ENCODE measurements around the gene ZNF582. TPM values are rescaled to one million over a fixed set of nuclear protein-coding genes. Genes with fewer than 3 reads are reported as not detected.

Gene ZNF582
- total RNA-seq = 5.1 to 5.6 TPM (median 5.1 TPM) in 3 replicates

DNA sequence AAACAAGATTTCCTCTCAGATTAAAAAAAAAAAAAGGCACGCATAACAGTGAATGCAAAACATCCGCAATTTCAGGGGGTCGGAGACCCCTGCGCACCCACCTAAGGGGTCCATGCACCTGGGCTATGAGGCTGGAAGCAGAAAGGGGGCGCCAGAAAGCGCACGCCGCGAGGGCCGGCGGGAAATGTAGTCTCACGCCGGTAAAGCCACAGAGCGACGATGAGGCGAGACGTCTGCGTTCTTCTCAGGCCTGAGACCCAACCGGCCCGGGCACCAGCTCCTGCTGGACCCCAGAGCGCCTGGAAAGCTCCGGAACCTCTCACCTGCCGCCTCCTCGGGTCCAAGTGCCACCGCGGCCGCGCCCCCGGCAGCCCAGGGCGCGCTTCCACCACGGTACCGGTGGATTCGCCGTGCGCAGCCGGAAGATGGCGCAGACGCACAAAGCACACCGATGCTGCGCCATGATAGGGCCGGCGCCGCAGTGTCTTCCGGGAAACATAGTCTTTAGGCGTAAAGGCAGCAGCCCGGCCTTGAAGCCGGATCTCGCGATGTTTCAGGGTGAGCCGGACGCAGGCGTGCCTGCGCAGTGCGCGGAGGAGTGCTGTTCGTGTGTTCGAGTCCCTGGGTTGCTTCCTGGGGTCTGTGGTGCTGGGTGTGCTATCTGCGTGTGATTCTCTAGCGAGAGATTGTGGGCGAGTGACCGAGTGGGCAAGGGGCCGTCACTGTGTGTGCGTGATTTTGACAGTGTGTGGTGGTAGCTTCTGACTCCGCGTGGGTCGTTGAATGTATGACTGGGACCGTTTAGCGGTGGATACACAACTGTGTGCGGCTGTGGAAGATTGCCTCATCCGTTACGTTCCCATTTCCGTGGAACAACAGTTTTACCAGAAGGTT is at the start of gene ZNF582:
Gene ZNF582, minus strand, starts transcription at position 416 of the 894 bp plus-strand sequence. CDS start 1,782 bp downstream, outside the sequence.
- Mint-ChIP-seq H3K4me1 (peaks cover 4% of the 10 kb centered on the region), H3K27ac (peak within 1 kb of the TSS; percentile 92), H3K27me3 (ENCODE audit: low read depth) (no peaks in the 10 kb centered on the region), H3K4me3 (peak within 1 kb of the TSS; percentile 87), H3K36me3 (peaks cover 72% of the 10 kb centered on the region), H3K9me3 (peaks cover 71% of the 10 kb centered on the region)
- DNase-seq (ENCODE audit: low spot score in 2 of 2, unreplicated experiment in 2 of 2) = peak; percentile 61 to 82
- TF ChIP-seq, protein P1, sequence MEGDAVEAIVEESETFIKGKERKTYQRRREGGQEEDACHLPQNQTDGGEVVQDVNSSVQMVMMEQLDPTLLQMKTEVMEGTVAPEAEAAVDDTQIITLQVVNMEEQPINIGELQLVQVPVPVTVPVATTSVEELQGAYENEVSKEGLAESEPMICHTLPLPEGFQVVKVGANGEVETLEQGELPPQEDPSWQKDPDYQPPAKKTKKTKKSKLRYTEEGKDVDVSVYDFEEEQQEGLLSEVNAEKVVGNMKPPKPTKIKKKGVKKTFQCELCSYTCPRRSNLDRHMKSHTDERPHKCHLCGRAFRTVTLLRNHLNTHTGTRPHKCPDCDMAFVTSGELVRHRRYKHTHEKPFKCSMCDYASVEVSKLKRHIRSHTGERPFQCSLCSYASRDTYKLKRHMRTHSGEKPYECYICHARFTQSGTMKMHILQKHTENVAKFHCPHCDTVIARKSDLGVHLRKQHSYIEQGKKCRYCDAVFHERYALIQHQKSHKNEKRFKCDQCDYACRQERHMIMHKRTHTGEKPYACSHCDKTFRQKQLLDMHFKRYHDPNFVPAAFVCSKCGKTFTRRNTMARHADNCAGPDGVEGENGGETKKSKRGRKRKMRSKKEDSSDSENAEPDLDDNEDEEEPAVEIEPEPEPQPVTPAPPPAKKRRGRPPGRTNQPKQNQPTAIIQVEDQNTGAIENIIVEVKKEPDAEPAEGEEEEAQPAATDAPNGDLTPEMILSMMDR (IDR thresholded peaks at IDR 0.05; ENCODE audit: unreplicated experiment) = peak; percentile 48

DNA sequence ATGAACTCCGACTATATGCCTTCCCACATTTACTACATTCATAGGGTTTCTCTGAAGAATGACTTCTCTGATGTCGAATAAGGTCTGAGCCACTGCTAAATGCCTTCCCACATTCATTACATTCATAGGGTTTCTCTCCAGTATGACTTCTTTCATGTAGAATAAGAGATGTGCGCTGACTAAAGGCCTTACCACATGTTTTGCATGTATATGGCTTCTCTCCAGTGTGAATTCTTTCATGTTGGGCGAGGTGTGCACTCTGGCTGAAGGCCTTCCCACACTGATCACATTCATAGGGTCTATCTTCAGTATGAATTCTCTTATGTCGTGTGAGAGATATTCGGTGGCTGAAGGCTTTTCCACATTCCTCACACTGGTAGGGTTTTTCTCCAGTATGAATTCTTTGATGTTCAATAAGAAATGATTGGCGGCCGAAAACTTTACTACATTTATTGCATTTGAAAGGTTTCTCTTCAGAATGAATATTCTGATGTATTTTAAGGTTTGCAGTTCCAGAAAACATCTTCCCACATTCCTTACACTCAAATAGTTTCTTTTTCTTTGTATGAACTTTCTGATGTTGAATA is 48.0 kb upstream of the ZNF582 start:
- no peak overlapping the region for H3K27ac Mint-ChIP-seq
- TF ChIP-seq, protein P1 (IDR thresholded peaks at IDR 0.05; ENCODE audit: unreplicated experiment) = no peak
- no peaks in the 10 kb centered on the region for H3K27me3 Mint-ChIP-seq (ENCODE audit: low read depth)
- H3K36me3 Mint-ChIP-seq = peaks cover 3% of the 10 kb centered on the region
- peaks cover 61% of the 10 kb centered on the region for H3K9me3 Mint-ChIP-seq
- H3K4me1 Mint-ChIP-seq = no peaks in the 10 kb centered on the region
- no peak overlapping the region for H3K4me3 Mint-ChIP-seq
- no peak for DNase-seq (ENCODE audit: low spot score in 2 of 2, unreplicated experiment in 2 of 2)

DNA sequence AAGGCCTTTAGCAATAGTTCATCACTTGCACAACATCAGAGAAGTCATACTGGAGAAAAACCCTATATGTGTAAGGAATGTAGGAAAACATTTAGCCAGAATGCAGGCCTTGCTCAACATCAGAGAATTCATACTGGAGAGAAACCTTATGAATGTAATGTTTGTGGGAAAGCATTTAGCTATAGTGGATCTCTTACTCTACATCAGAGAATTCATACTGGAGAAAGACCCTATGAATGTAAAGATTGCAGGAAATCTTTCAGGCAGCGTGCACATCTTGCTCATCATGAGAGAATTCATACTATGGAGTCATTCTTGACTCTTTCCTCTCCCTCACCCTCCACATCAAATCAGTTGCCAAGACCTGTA is 30.6 kb upstream of the ZNF582 start:
- H3K27ac Mint-ChIP-seq = no peak overlapping the region
- H3K27me3 Mint-ChIP-seq (ENCODE audit: low read depth) = no peaks in the 10 kb centered on the region
- H3K9me3 Mint-ChIP-seq = peaks cover 84% of the 10 kb centered on the region
- H3K4me3 Mint-ChIP-seq = no peak overlapping the region
- DNase-seq (ENCODE audit: low spot score in 2 of 2, unreplicated experiment in 2 of 2) = no peak
- TF ChIP-seq, protein P1 (IDR thresholded peaks at IDR 0.05; ENCODE audit: unreplicated experiment) = no peak
- H3K4me1 Mint-ChIP-seq = no peaks in the 10 kb centered on the region
- H3K36me3 Mint-ChIP-seq = peaks cover 67% of the 10 kb centered on the region

DNA sequence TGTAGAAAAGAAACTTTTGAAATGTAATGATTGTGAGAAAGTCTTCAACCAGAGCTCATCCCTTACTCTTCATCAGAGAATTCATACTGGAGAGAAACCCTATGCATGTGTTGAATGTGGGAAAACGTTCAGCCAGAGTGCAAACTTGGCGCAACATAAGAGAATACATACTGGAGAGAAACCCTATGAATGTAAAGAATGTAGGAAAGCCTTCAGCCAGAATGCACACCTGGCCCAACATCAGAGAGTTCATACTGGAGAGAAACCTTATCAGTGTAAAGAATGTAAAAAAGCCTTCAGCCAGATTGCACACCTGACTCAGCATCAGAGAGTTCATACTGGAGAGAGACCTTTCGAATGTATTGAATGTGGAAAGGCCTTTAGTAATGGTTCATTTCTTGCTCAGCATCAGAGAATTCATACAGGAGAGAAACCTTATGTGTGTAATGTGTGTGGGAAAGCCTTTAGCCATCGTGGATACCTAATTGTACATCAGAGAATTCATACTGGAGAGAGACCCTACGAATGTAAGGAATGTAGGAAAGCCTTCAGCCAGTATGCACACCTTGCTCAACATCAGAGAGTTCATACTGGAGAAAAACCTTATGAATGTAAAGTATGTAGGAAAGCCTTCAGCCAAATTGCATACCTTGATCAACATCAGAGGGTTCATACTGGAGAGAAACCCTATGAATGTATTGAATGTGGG is 30.1 kb upstream of the ZNF582 start:
- no peaks in the 10 kb centered on the region for H3K4me1 Mint-ChIP-seq
- peaks cover 87% of the 10 kb centered on the region for H3K9me3 Mint-ChIP-seq
- H3K27me3 Mint-ChIP-seq (ENCODE audit: low read depth) = no peaks in the 10 kb centered on the region
- H3K27ac Mint-ChIP-seq = no peak overlapping the region
- H3K36me3 Mint-ChIP-seq = peaks cover 72% of the 10 kb centered on the region
- TF ChIP-seq, protein P1 (IDR thresholded peaks at IDR 0.05; ENCODE audit: unreplicated experiment) = no peak
- H3K4me3 Mint-ChIP-seq = no peak overlapping the region
- DNase-seq (ENCODE audit: low spot score in 2 of 2, unreplicated experiment in 2 of 2) = no peak

DNA sequence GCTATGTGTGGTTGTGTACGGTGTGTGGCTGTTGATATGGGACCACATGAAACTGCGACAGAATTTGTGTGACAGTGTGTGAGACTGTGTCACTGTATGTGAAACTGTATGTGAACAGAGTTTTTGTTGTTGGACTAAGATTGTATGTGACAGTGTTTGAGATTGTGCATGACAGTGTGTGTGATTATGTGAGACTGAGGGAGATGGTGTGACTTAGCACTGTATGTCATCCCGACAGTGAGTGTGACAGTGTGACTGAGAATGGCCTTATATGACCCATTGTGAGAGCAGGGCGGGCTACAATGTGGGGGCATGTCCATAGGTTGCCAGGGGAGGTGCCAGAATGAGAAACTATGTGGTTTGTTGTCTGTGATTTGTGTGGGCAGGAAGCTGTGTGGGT is 11.7 kb upstream of the ZNF582 start:
- Mint-ChIP-seq H3K4me3 (peak overlapping the region; percentile 75), H3K4me1 (peaks cover 17% of the 10 kb centered on the region), H3K36me3 (peaks cover 64% of the 10 kb centered on the region), H3K27me3 (ENCODE audit: low read depth) (no peaks in the 10 kb centered on the region), H3K9me3 (peaks cover 58% of the 10 kb centered on the region), H3K27ac (no peak overlapping the region)
- DNase-seq (ENCODE audit: low spot score in 2 of 2, unreplicated experiment in 2 of 2) = no peak
- TF ChIP-seq, protein P1 (IDR thresholded peaks at IDR 0.05; ENCODE audit: unreplicated experiment) = no peak
